Mesothelial cell of epicardium (in vitro differentiated cells): Measurements from ENCODE around the gene SOX13. TPM values are rescaled to one million over a fixed set of nuclear protein-coding genes. Genes with fewer than 3 reads are reported as not detected.
A peak's percentile ranks its signal among the peaks of the same experiment; 100 is the strongest.

Experiments
- DNase-seq, 2 experiments: peaks; one replicate each; pipeline ENCODE4 v3.0.0; 2021; ENCODE audit warnings: low spot score in 2 of 2; ENCODE audit not compliant: unreplicated experiment in 2 of 2
- H3K27ac Mint-ChIP-seq: 2 replicates; pipeline ENCODE4 v1.8.0; 2021; ENCODE audit warnings: mixed read lengths
- H3K27me3 Mint-ChIP-seq: 2 replicates; pipeline ENCODE4 v1.8.0; 2021; ENCODE audit warnings: low read depth, mixed read lengths
- H3K36me3 Mint-ChIP-seq: 2 replicates; pipeline ENCODE4 v1.8.0; 2021; ENCODE audit warnings: mixed read lengths
- H3K4me1 Mint-ChIP-seq: 2 replicates; pipeline ENCODE4 v1.8.0; 2021; ENCODE audit warnings: mixed read lengths
- H3K4me3 Mint-ChIP-seq: 2 replicates; pipeline ENCODE4 v1.8.0; 2021; ENCODE audit warnings: mild to moderate bottlenecking, moderate library complexity, mixed read lengths
- H3K9me3 Mint-ChIP-seq: 2 replicates; pipeline ENCODE4 v1.8.0; 2021; ENCODE audit warnings: mixed read lengths
- total RNA-seq: library from RNA; stranded (reverse); gene quantifications from 3 replicates; pipeline ENCODE4 v1.2.1, GENCODE V29; 2021
- TF ChIP-seq, protein P1 (sequence below): fragments of 200-600 bp; sonication (generic); IDR thresholded peaks from one replicate; pipeline ENCODE4 v1.5.0; 2021; ENCODE audit warnings: antibody characterized with exemption; ENCODE audit not compliant: unreplicated experiment

The SOX13 gene
- total RNA-seq, 1 donor from 2014 or later, result 61.7 TPM

DNA sequence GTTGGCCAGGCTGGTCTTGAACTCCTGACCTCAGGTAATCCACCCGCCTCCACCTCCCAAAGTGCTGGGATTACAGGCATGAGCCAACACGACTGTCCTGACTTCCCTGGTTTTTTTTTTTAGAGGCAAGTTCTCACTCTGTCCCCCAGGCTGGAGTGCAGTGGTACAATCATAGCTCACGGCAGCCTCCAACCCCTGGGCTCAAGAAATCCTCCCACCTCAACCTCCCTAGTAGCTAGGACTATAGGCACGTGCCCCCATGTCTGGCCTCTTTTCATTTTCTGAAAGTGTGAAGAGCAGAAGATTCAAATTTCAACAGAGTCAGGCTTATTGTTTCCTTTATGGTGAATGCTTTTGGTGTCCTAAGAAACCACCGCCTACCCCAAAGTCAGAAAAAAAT, 21.7 kb upstream of the SOX13 start:
- no peak for DNase-seq
- Mint-ChIP-seq H3K4me1 (no peaks in the 10 kb centered on the region), H3K27me3 (no peaks in the 10 kb centered on the region), H3K36me3 (no peaks in the 10 kb centered on the region), H3K9me3 (no peaks in the 10 kb centered on the region), H3K27ac (peak overlapping the region; percentile 30), H3K4me3 (no peak overlapping the region)
- TF ChIP-seq, protein P1, sequence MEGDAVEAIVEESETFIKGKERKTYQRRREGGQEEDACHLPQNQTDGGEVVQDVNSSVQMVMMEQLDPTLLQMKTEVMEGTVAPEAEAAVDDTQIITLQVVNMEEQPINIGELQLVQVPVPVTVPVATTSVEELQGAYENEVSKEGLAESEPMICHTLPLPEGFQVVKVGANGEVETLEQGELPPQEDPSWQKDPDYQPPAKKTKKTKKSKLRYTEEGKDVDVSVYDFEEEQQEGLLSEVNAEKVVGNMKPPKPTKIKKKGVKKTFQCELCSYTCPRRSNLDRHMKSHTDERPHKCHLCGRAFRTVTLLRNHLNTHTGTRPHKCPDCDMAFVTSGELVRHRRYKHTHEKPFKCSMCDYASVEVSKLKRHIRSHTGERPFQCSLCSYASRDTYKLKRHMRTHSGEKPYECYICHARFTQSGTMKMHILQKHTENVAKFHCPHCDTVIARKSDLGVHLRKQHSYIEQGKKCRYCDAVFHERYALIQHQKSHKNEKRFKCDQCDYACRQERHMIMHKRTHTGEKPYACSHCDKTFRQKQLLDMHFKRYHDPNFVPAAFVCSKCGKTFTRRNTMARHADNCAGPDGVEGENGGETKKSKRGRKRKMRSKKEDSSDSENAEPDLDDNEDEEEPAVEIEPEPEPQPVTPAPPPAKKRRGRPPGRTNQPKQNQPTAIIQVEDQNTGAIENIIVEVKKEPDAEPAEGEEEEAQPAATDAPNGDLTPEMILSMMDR, result no peak

DNA sequence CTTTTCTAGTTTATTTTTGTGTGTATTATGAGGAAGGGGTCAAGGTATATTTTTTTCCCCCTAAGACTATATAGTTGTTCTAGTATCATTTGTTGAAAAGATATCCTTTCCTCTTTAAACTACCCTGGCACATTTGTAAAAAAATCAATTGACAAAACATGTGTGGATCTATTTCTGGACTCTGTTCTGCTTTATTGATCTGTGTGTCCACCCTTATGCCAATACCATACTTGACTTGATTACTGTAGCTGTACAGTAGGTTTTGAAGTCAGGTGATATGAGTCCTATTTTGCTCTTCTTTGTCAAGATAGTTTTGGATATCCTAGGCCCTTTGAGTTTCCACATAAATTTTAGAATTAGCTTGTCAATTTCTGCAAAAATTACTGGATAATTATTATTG, 21.2 kb upstream of the SOX13 start:
- no peak for DNase-seq
- Mint-ChIP-seq H3K36me3 (no peaks in the 10 kb centered on the region), H3K27ac (peak overlapping the region; percentile 30), H3K27me3 (no peaks in the 10 kb centered on the region), H3K9me3 (no peaks in the 10 kb centered on the region), H3K4me3 (no peak overlapping the region), H3K4me1 (no peaks in the 10 kb centered on the region)
- TF ChIP-seq, protein P1, result no peak

DNA sequence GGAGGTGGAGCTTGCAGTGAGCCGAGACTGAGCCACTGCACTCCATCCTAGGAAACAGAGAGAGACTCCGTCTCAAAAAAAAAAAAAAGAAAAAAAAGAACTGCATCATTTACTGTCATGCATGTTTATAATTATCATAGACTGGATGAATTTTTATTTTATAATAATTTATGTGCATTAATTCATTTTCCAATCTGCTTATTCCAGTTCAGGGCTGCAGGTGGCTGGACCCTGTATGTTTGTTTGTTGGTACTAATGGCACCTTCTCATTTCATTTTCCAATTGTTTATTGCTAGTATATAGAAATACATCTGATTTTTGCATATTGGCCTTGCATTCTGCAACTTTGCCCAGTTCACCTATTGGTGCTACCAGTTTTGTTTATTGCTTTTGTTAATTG, 19.0 kb upstream of the SOX13 start:
- TF ChIP-seq, protein P1, result no peak
- Mint-ChIP-seq H3K27ac (no peak overlapping the region), H3K4me1 (no peaks in the 10 kb centered on the region), H3K36me3 (no peaks in the 10 kb centered on the region), H3K4me3 (no peak overlapping the region), H3K9me3 (no peaks in the 10 kb centered on the region), H3K27me3 (no peaks in the 10 kb centered on the region)
- no peak for DNase-seq

DNA sequence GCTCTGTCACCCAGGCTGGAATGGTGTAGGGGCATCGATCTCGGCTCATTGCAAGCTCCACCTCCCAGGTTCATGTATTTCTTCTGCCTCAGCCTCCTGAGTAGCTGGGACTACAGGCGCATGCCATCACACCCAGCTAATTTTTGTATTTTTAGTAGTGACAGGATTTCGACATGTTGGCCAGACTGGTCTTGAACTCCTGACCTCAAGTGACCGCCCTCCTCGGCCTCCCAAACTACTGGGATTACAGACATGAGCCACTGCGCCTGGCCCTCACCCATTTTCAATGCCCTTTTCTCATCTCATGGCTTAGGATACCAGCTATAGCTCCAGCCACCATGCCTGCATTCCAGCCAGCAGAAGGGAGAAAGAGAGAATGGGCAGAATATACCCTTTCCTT, 12.9 kb upstream of the SOX13 start:
- Mint-ChIP-seq H3K4me1 (peaks cover 8% of the 10 kb centered on the region), H3K36me3 (no peaks in the 10 kb centered on the region), H3K4me3 (no peak overlapping the region), H3K27me3 (no peaks in the 10 kb centered on the region), H3K9me3 (no peaks in the 10 kb centered on the region), H3K27ac (no peak overlapping the region)
- DNase-seq, result no peak
- TF ChIP-seq, protein P1, result no peak

DNA sequence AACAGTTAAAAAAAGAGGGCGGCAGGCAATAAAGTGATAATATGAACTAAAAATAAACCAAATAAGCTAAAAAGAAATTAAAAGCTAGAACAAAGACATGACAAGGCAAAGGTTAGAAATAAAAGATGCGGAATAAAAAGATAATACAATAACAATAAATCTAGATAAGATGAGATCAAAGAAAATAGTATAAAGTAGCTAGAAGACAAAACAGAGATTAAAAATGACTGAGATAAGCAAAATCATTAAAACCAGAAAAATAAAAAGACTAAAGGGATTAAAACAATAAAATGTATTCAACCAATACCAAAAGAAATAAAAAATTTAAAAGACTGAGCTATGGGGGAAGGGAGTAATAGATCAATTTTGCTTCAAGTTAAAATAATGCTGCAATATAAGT, 10.8 kb upstream of the SOX13 start:
- H3K27me3 Mint-ChIP-seq, result no peaks in the 10 kb centered on the region
- no peak overlapping the region for H3K27ac Mint-ChIP-seq
- H3K4me3 Mint-ChIP-seq, result no peak overlapping the region
- no peak for DNase-seq
- TF ChIP-seq, protein P1, result no peak
- H3K4me1 Mint-ChIP-seq, result peaks cover 16% of the 10 kb centered on the region
- H3K9me3 Mint-ChIP-seq, result no peaks in the 10 kb centered on the region
- H3K36me3 Mint-ChIP-seq, result no peaks in the 10 kb centered on the region
